ENCODE data around the gene APOA5. TPM values are rescaled to one million over a fixed set of nuclear protein-coding genes. Genes with fewer than 3 reads are reported as not detected.

Gene APOA5
- total and polyA plus RNA-seq, 2 of the 13 experiments (the other 11 are each of a cell fraction or from before 2014, with no cell fraction given), result 44.0 to 49.1 TPM

DNA sequence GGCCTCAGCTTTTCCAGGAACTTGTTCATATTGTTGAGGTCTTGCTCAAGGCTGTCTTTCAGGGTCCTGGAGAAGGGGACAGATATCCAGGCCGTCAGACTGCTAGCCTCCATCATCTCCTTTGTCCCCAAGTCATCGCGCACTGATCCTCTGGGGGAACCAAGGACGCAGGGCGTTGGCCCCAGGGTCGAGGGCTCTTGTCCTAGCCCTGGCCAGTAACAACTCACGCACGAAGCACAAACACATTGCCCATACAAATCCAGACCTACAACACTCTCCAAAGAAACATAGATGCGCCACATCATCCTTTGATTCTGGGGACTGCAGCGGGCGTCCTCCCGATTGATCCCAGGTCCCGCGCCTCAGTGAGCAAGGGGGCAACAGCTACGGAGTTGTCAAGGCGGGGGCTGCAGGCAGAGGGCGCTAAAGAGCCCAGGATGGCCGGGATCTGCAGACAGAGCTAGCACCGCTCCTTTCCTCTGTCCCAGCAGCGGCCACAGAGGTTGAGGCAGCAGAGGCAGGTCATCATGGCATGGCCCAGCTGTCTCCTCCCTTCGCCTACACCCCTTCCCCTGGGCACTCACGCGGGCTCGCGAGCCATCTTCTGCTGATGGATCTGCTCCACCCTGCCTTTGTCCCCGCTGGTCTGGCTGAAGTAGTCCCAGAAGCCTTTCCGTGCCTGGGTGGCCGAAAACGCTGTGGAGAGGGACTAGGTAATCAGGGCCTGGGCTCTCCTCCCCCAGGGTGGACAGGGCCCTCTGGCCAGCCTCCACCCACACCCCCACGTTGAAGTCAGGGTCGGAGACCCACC lies 472 bp downstream of the APOA5 start (continued):
- peak; percentile 49; the same call in 1 of the 2 replicates for TF ChIP-seq ZNF503 (CRISPR knock-in tag; IDR thresholded peaks at IDR 0.05)
- peak; percentile 89; the same call in 1 of the 2 replicates for TF ChIP-seq BRD4 (CRISPR knock-in tag; IDR thresholded peaks at IDR 0.05)
- peak; percentile 78; the same call in 1 of the 2 replicates for TF ChIP-seq ZNF264 (CRISPR knock-in tag; IDR thresholded peaks at IDR 0.05)
- TF ChIP-seq ZNF18 (CRISPR knock-in tag; IDR thresholded peaks at IDR 0.05; ENCODE audit: insufficient replicate concordance), result no peak
- TF ChIP-seq MYC (CRISPR knock-in tag; IDR thresholded peaks at IDR 0.05; ENCODE audit: borderline replicate concordance), result peak; percentile 77; the same call in 1 of the 2 replicates
- no peak for TF ChIP-seq SNAI1 (CRISPR knock-in tag; IDR thresholded peaks at IDR 0.05; ENCODE audit: borderline replicate concordance)
- no peak for TF ChIP-seq NCOA2 (CRISPR knock-in tag; IDR thresholded peaks at IDR 0.05)
- TF ChIP-seq ARNT (IDR thresholded peaks at IDR 0.05), result no peak
- peak; percentile 36 for TF ChIP-seq RXRB (CRISPR knock-in tag; IDR thresholded peaks at IDR 0.05; ENCODE audit: borderline replicate concordance)
- no peak for TF ChIP-seq AHR (CRISPR knock-in tag; IDR thresholded peaks at IDR 0.05)
- no peak for TF ChIP-seq ZNF530 (CRISPR knock-in tag; IDR thresholded peaks at IDR 0.05; ENCODE audit: low read depth)
- TF ChIP-seq FOXO4 (CRISPR knock-in tag; conservative IDR thresholded peaks at IDR 0.05), result no peak; the same call in 1 of the 2 replicates
- no peak for TF ChIP-seq RFX5 (IDR thresholded peaks at IDR 0.05; ENCODE audit: low read depth, low read length)
- TF ChIP-seq, protein P1, sequence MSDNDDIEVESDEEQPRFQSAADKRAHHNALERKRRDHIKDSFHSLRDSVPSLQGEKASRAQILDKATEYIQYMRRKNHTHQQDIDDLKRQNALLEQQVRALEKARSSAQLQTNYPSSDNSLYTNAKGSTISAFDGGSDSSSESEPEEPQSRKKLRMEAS (IDR thresholded peaks at IDR 0.05), result peak; percentile 39; the same call in 1 of the 2 replicates
- TF ChIP-seq RNF2 (conservative IDR thresholded peaks at IDR 0.05; ENCODE audit: low read depth), result no peak
- no peak for TF ChIP-seq MBNL3 (CRISPR knock-in tag; conservative IDR thresholded peaks at IDR 0.05)
- peak; percentile 33; the same call in 1 of the 2 replicates for TF ChIP-seq SPEN (CRISPR knock-in tag; IDR thresholded peaks at IDR 0.05; ENCODE audit: low read depth)
- TF ChIP-seq CBX5 (CRISPR knock-in tag; IDR thresholded peaks at IDR 0.05; ENCODE audit: borderline replicate concordance), result peak; percentile 47; the same call in 1 of the 2 replicates
- TF ChIP-seq ZNF713 (CRISPR knock-in tag; IDR thresholded peaks at IDR 0.05), result no peak
- TF ChIP-seq ATF6 (CRISPR knock-in tag; conservative IDR thresholded peaks at IDR 0.05), result no peak
- TF ChIP-seq ZFX (CRISPR knock-in tag; IDR thresholded peaks at IDR 0.05; ENCODE audit: low read depth), result peak; percentile 67

Data from HepG2 (cell line).